HG03039 (cell line): ENCODE measurements around the gene ARAP2.

Experiments
- ATAC-seq: cut with Tn5 transposase; IDR thresholded peaks from one replicate; pipeline ENCODE4 v1.9.1; 2021; ENCODE audit warnings: mild to moderate bottlenecking, moderate library complexity; ENCODE audit not compliant: unreplicated experiment

Gene ARAP2, protein sequence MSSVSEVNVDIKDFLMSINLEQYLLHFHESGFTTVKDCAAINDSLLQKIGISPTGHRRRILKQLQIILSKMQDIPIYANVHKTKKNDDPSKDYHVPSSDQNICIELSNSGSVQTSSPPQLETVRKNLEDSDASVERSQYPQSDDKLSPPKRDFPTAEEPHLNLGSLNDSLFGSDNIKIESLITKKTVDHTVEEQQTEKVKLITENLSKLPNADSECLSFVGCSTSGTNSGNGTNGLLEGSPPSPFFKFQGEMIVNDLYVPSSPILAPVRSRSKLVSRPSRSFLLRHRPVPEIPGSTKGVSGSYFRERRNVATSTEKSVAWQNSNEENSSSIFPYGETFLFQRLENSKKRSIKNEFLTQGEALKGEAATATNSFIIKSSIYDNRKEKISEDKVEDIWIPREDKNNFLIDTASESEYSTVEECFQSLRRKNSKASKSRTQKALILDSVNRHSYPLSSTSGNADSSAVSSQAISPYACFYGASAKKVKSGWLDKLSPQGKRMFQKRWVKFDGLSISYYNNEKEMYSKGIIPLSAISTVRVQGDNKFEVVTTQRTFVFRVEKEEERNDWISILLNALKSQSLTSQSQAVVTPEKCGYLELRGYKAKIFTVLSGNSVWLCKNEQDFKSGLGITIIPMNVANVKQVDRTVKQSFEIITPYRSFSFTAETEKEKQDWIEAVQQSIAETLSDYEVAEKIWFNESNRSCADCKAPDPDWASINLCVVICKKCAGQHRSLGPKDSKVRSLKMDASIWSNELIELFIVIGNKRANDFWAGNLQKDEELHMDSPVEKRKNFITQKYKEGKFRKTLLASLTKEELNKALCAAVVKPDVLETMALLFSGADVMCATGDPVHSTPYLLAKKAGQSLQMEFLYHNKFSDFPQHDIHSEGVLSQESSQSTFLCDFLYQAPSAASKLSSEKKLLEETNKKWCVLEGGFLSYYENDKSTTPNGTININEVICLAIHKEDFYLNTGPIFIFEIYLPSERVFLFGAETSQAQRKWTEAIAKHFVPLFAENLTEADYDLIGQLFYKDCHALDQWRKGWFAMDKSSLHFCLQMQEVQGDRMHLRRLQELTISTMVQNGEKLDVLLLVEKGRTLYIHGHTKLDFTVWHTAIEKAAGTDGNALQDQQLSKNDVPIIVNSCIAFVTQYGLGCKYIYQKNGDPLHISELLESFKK (N-terminal part only)

GRCh38 chr4:36244257-36245082 is at the start of gene ARAP2:
Gene ARAP2, minus strand, starts transcription at chr4:36244514. Its CDS starts 15,028 bp downstream, at chr4:36229486.
- peak; percentile 60 for ATAC-seq

DNA sequence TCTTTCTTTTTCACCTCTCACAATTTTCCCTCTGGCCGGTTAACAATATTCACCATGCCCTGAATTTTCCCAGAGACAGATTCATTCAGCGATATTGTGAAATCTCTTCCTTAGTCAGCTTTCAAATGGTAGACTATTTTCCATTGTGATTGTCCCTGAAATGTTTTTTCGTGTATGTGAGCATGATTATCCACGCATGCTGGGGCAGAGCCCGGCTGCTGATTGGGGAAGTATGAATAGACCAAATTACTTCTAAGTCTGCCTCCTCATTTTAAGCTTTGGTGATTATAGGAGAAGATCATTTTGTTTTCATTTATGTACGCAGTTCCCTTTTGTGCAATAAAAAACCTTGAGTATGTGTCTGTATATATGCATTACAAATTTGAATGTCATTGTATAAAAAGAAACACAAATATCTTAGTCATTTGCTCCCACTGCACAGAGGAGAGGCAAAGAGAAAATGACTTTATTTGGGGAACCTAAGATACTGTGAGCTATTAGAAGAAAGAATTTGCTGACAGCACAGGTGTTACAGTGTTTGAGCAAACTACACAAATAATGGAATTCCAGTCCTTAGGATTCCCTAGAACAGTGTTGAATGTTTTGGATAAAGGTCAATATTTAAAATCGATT is 48.4 kb upstream of the ARAP2 start:
- ATAC-seq = no peak

DNA sequence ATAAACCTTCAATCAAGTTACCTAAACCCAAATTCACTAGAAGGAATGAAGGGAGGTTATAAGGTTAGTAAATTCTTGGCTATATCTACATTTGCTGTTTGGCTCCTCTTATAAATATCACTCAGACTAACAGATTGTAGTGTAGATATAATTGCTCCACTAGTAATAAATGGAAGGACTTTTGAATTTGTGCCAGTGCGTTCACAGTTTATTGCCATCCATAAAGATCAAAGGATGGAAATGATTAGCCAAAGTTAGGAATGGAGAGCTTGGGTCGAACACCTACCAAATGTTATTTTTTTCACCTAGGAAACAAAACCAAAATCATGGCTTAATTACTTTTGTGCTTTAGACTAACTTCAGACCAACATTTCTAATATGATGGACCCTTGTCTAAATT is 46.3 kb upstream of the ARAP2 start:
- no peak for ATAC-seq

- ATAC-seq = no peak
Observed at GRCh38 chr4:36288731-36289426, 44.6 kb upstream of the ARAP2 start.

- no peak for ATAC-seq
Observed at GRCh38 chr4:36286481-36286871, 42.2 kb upstream of the ARAP2 start.

DNA sequence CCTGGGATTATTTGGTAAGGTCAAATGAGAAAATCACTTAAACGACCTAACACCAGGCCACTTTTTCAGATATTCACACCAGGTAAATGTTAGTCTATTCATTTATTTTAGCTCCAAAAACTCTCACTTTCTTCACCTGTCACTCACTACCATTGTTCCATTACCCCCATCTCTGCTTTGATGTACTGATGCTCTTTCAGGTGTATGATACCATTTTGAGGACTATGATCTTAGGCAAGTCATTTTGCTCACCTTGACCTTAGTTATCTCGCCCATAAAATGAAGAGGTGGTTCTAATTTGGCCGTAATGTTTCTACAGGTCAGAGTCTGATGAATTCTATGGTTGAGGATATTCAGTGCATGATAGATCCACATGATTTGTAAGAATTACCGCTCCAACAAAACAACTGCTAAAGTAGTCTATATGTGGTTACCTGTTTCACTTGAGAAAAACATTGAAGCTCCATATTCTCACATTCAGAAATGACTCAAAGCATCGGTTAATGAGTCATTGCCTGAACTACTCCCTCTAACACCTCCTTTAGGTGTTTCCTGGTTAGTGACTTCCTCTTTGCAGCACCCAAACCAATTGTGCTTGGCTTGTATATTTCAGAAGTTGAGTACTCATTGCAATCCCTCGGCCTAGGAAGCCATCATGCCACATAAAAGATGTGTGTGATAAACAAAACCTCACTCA is 41.6 kb upstream of the ARAP2 start:
- peak; percentile 99 for ATAC-seq

DNA sequence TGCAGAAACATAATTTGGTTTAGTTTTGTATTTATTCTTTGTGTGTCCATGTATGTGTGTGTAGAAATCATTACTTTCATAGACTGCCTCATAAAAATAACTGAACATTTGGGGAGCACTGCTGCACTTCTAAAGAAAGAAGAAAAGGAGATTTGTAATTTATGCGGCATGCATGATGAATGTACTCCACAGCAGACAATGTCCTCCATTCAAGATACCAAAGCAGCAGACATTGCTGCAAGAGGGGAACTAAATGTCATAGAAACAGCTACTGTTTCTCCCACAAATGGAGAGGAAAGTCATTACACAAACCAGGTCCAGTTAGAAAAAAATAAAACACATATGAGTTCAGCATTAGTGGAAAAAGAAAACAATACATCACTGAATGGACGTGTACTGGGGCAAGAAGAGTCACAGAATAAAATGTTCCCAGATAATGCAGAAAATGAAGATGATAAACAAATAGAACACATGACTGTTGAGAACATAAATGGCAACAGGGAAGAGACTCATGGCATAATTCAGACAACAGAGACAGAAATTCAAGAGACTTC is 39.7 kb upstream of the ARAP2 start:
- no peak for ATAC-seq

- ATAC-seq = no peak
Observed at GRCh38 chr4:36282503-36283030, 38.3 kb upstream of the ARAP2 start.

- ATAC-seq = no peak
Observed at GRCh38 chr4:36281384-36282106, 37.2 kb upstream of the ARAP2 start, which contains the start of gene DTHD1. Gene DTHD1, plus strand, starts transcription at chr4:36281616. Its CDS starts 143 bp downstream, at chr4:36281759.

- ATAC-seq = no peak
Observed at GRCh38 chr4:36280555-36280954, 36.2 kb upstream of the ARAP2 start.

GRCh38 chr4:36278789-36279188 is 34.5 kb upstream of the ARAP2 start:
- no peak for ATAC-seq

- ATAC-seq = no peak
Observed at GRCh38 chr4:36277533-36277932, 33.2 kb upstream of the ARAP2 start.

- ATAC-seq = no peak
Observed at GRCh38 chr4:36274158-36274557, 29.8 kb upstream of the ARAP2 start.

DNA sequence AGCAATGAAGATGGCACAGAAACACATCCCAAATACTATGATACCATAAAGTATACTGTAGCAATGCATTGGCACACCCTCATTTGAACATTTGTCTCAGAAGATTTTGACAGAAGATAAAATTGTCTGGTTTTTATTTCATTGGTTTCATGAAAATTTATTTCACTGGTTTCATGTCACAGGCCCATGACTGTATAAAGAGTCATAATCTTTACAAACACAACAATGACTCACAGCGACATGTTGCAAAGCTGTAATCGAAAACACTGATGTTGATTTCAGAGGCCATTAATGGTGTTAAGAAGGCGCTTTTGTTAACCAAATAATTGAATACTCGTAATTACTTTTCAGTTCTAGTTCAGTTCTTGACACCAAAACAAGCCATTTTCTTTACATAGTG is 29.0 kb upstream of the ARAP2 start:
- ATAC-seq = no peak

GRCh38 chr4:36269533-36270173 is 25.3 kb upstream of the ARAP2 start:
- ATAC-seq = no peak

DNA sequence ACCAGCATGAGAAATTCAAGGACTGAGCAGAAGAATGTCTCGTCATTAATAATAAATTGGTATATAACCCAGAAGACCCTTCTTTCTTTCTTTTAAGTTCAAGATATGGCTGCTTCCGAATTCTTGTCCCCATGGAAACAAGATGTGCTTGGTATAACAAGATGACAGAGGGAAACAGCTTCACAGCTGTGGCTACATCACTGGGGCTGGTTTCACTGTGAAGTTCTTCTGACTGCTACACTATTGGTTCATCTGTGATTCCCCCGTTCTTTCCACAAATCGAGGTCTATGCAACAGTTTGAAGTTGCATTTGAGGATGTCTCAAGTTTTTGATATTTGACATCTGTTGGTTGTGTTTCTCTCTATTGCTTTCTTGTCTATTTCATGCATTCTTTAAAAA is 24.8 kb upstream of the ARAP2 start:
- ATAC-seq = no peak
